Endothelial cell (in vitro differentiated cells): Measurements from ENCODE around the gene GHR. TPM values are rescaled to one million over a fixed set of nuclear protein-coding genes. Genes with fewer than 3 reads are reported as not detected.

Source experiments
- DNase-seq: peaks from one replicate; pipeline ENCODE4 v3.0.0; 2021; ENCODE audit warnings: low spot score
- H3K27ac Mint-ChIP-seq: one replicate; pipeline ENCODE4 v1.8.0; 2021; ENCODE audit warnings: mixed read lengths, inconsistent platforms; ENCODE audit not compliant: unreplicated experiment
- H3K27me3 Mint-ChIP-seq: one replicate; pipeline ENCODE4 v1.8.0; 2021; ENCODE audit warnings: mild to moderate bottlenecking, moderate library complexity, mixed read lengths, inconsistent platforms; ENCODE audit not compliant: unreplicated experiment
- H3K36me3 Mint-ChIP-seq: one replicate; pipeline ENCODE4 v1.8.0; 2021; ENCODE audit warnings: mild to moderate bottlenecking, low read depth, mixed read lengths, inconsistent platforms; ENCODE audit not compliant: unreplicated experiment
- H3K4me1 Mint-ChIP-seq: one replicate; pipeline ENCODE4 v1.8.0; 2021; ENCODE audit warnings: mild to moderate bottlenecking, mixed read lengths, inconsistent platforms; ENCODE audit not compliant: unreplicated experiment
- H3K4me3 Mint-ChIP-seq: one replicate; pipeline ENCODE4 v1.8.0; 2021; ENCODE audit warnings: mild to moderate bottlenecking, mixed read lengths, inconsistent platforms; ENCODE audit not compliant: unreplicated experiment
- H3K9me3 Mint-ChIP-seq: one replicate; pipeline ENCODE4 v1.8.0; 2021; ENCODE audit warnings: mixed read lengths, inconsistent platforms; ENCODE audit not compliant: unreplicated experiment
- CTCF ChIP-seq: fragments of 200-600 bp; sonication (generic); IDR thresholded peaks from one replicate; pipeline ENCODE4 v1.5.0; 2021; ENCODE audit warnings: antibody characterized with exemption; ENCODE audit not compliant: unreplicated experiment
- total RNA-seq: library from RNA; stranded (reverse); fragmentation: NEBNext Ultra II Directional; extraction: Animal tissue kit (Norgen Biotek cat#: 25700); gene quantifications from one replicate; pipeline ENCODE4 v1.2.1, GENCODE V29; 2021; ENCODE audit not compliant: unreplicated experiment

GHR gene
- total RNA-seq, 1 donor from 2014 or later = 0.67 TPM

- no peak for TF ChIP-seq CTCF
- H3K36me3 Mint-ChIP-seq = no peaks in the 10 kb centered on the region
- H3K27ac Mint-ChIP-seq = no peak overlapping the region
- H3K9me3 Mint-ChIP-seq = no peaks in the 10 kb centered on the region
- no peaks in the 10 kb centered on the region for H3K27me3 Mint-ChIP-seq
- H3K4me3 Mint-ChIP-seq = no peak overlapping the region
- no peaks in the 10 kb centered on the region for H3K4me1 Mint-ChIP-seq
- DNase-seq = no peak
These were observed 31.2 kb downstream of the GHR start for GRCh38 chr5:42454216-42454995.

GRCh38 chr5:42461033-42461432, 37.8 kb downstream of the GHR start:
- DNase-seq = no peak
- Mint-ChIP-seq H3K27ac (no peak overlapping the region), H3K27me3 (no peaks in the 10 kb centered on the region), H3K36me3 (no peaks in the 10 kb centered on the region), H3K4me3 (no peak overlapping the region), H3K4me1 (no peaks in the 10 kb centered on the region), H3K9me3 (no peaks in the 10 kb centered on the region)
- TF ChIP-seq CTCF = no peak

- no peaks in the 10 kb centered on the region for H3K9me3 Mint-ChIP-seq
- no peak for DNase-seq
- TF ChIP-seq CTCF = no peak
- H3K27me3 Mint-ChIP-seq = no peaks in the 10 kb centered on the region
- H3K27ac Mint-ChIP-seq = no peak overlapping the region
- H3K4me1 Mint-ChIP-seq = no peaks in the 10 kb centered on the region
- H3K36me3 Mint-ChIP-seq = no peaks in the 10 kb centered on the region
- H3K4me3 Mint-ChIP-seq = no peak overlapping the region
These were observed 38.3 kb downstream of the GHR start for GRCh38 chr5:42461507-42461906.

GRCh38 chr5:42462083-42462482, 38.8 kb downstream of the GHR start:
- no peaks in the 10 kb centered on the region for H3K36me3 Mint-ChIP-seq
- no peak for DNase-seq
- H3K27ac Mint-ChIP-seq = no peak overlapping the region
- H3K4me3 Mint-ChIP-seq = no peak overlapping the region
- no peaks in the 10 kb centered on the region for H3K27me3 Mint-ChIP-seq
- TF ChIP-seq CTCF = no peak
- H3K4me1 Mint-ChIP-seq = no peaks in the 10 kb centered on the region
- no peaks in the 10 kb centered on the region for H3K9me3 Mint-ChIP-seq

- Mint-ChIP-seq H3K27ac (no peak overlapping the region), H3K9me3 (no peaks in the 10 kb centered on the region), H3K4me3 (no peak overlapping the region), H3K4me1 (no peaks in the 10 kb centered on the region), H3K36me3 (no peaks in the 10 kb centered on the region), H3K27me3 (peaks cover 1% of the 10 kb centered on the region)
- no peak for DNase-seq
- no peak for TF ChIP-seq CTCF
These were observed 44.3 kb downstream of the GHR start for GRCh38 chr5:42467572-42467971.
